ENCODE results near the gene COL28A1. TPM values are rescaled to one million over a fixed set of nuclear protein-coding genes. Genes with fewer than 3 reads are reported as not detected.

Gene COL28A1
- total RNA-seq, 4 donors from 2014 or later = 1.6 to 10.5 (median 3.2) TPM

GRCh38 chr7:7536396-7537019 is 835 bp upstream of the COL28A1 start:
- 90 to 93% methylated on average over 5 of the region's 5 CpGs for WGBS, 2 donors
- no peak for DNase-seq (ENCODE audit: low spot score in 2 of 2)
- no peak overlapping the region for H3K4me3 ChIP-seq (ENCODE audit: low read depth, poor library complexity, severe bottlenecking)
- intact Hi-C loops (cut with DNase I; ENCODE audit: low total_unique reads) = no loop called here
- TF ChIP-seq CTCF (IDR thresholded peaks at IDR 0.05) (no peak), POLR2A (IDR thresholded peaks at IDR 0.05) (no peak)

GRCh38 chr7:7533831-7534430 is 1.7 kb downstream of the COL28A1 start:
- WGBS, 2 donors = 74% methylated on average over 3 of the region's 3 CpGs
- intact Hi-C loops (cut with DNase I; ENCODE audit: low total_unique reads) = no loop called here
- TF ChIP-seq CTCF (IDR thresholded peaks at IDR 0.05) = no peak
- no peak for TF ChIP-seq POLR2A (IDR thresholded peaks at IDR 0.05)
- no peak for DNase-seq (ENCODE audit: low spot score in 2 of 2)
- H3K4me3 ChIP-seq (ENCODE audit: low read depth, poor library complexity, severe bottlenecking) = no peak overlapping the region

- intact Hi-C loops (cut with DNase I; ENCODE audit: low total_unique reads) = no loop called here
- WGBS, 2 donors = 93 to 98% methylated on average over 4 of the region's 4 CpGs
- DNase-seq (ENCODE audit: low spot score in 2 of 2) = no peak
- no peak overlapping the region for H3K4me3 ChIP-seq (ENCODE audit: low read depth, poor library complexity, severe bottlenecking)
- no peak for TF ChIP-seq POLR2A (IDR thresholded peaks at IDR 0.05)
- TF ChIP-seq CTCF (IDR thresholded peaks at IDR 0.05) = no peak
Observed at GRCh38 chr7:7529328-7529727, 6.3 kb downstream of the COL28A1 start.

GRCh38 chr7:7527047-7527446 is 8.6 kb downstream of the COL28A1 start:
- intact Hi-C loops (cut with DNase I; ENCODE audit: low total_unique reads) = no loop called here
- WGBS, 2 donors = 78 to 95% methylated on average over 3 of the region's 3 CpGs
- DNase-seq (ENCODE audit: low spot score in 2 of 2) = no peak
- no peak overlapping the region for H3K4me3 ChIP-seq (ENCODE audit: low read depth, poor library complexity, severe bottlenecking)
- TF ChIP-seq POLR2A (IDR thresholded peaks at IDR 0.05) (no peak), CTCF (IDR thresholded peaks at IDR 0.05) (no peak)

GRCh38 chr7:7526006-7526405 is 9.7 kb downstream of the COL28A1 start:
- DNase-seq (ENCODE audit: low spot score in 2 of 2) = no peak
- 89 to 97% methylated on average over 2 of the region's 2 CpGs for whole genome bisulfite sequencing, 2 donors
- intact Hi-C loops (cut with DNase I; ENCODE audit: low total_unique reads) = no loop called here

More at GRCh38 chr7:7526006-7526405, 9.7 kb downstream of the COL28A1 start:
- TF ChIP-seq CTCF (IDR thresholded peaks at IDR 0.05) = no peak
- TF ChIP-seq POLR2A (IDR thresholded peaks at IDR 0.05) = no peak
- no peak overlapping the region for H3K4me3 ChIP-seq (ENCODE audit: low read depth, poor library complexity, severe bottlenecking)

Data from lower leg skin (tissue), 4 donors.